GM18505 (cell line): ENCODE measurements around the gene EFCC1.

Source experiments
- ATAC-seq: cut with Tn5 transposase; IDR thresholded peaks from one replicate; pipeline ENCODE4 v1.9.1; 2021; ENCODE audit not compliant: unreplicated experiment
- POLR2A ChIP-seq: IDR thresholded peaks from 4 replicates; pipeline ENCODE4 v1.6.1; 2011; ENCODE audit warnings: borderline replicate concordance; ENCODE audit not compliant: insufficient read depth, insufficient read length; ENCODE audit errors: extremely low read depth

Gene EFCC1, protein sequence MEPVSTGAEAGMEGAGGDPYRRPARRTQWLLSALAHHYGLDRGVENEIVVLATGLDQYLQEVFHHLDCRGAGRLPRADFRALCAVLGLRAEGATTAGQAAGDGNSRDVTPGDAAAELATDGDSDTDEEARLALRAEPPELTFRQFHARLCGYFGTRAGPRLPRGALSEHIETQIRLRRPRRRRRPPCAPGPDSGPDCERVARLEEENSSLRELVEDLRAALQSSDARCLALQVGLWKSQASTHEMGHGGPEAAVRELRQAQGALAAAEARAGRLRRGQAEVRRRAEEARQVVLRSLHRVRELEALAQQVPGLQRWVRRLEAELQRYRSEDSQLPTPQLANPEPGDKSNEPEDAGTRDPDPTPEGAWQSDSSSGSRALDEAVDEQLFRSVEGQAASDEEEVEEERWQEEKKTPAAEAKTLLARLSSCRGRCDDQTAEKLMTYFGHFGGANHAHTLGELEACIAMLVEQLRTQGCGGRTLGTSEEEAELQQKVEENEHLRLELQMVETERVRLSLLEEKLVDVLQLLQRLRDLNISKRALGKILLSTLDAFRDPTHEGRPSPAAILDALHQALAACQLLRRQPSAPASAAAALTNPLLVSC

DNA sequence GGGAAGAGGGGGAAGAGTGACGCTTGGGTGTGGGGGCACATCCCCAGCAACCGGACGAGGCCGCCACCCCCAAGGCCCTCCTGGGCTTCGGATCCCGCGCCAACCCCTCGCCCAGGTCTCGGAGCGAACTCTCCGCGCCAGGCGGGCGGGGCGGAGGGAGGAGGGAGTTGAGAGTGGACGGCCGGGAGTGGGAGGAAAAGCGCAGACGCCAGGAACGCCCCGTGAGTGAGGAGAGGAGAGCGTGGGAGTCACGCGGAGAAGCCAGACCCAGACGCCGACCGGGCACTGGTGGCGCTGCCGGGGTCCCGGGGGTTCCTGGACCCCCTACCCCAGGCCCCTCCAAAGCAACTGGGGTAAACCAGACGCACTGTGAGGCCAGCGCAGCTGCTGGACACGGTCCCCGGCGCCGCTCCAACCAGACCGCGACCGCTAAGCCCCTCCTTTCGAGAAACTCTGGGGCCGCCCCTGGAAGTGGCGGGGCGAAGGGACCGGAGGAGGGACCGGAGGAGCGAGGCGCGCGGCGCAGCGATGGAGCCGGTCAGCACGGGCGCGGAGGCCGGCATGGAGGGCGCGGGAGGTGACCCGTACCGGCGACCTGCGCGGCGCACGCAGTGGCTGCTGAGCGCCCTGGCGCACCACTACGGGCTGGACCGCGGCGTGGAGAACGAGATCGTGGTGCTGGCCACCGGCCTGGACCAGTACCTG, at the start of gene EFCC1:
Gene EFCC1 (plus strand): TSS at position 204 of the 705 bp plus-strand sequence. CDS start 325 bp downstream, at position 529.
- no peak for ATAC-seq
- TF ChIP-seq POLR2A = no peak

GRCh38 chr3:128956440-128956839, 44.7 kb upstream of the EFCC1 start:
- no peak for ATAC-seq
- no peak for TF ChIP-seq POLR2A

GRCh38 chr3:128965280-128965679, 35.8 kb upstream of the EFCC1 start:
- no peak for TF ChIP-seq POLR2A

GRCh38 chr3:128965818-128966217, 35.3 kb upstream of the EFCC1 start:
- no peak for ATAC-seq
- no peak for TF ChIP-seq POLR2A

More at GRCh38 chr3:128965280-128965679, 35.8 kb upstream of the EFCC1 start:
- no peak for ATAC-seq

- no peak for ATAC-seq
- no peak for TF ChIP-seq POLR2A
Measured at GRCh38 chr3:128967748-128968355, 33.3 kb upstream of the EFCC1 start.

GRCh38 chr3:128969993-128970739, 30.9 kb upstream of the EFCC1 start:
- ATAC-seq = no peak

GRCh38 chr3:128970740-128971047, 30.4 kb upstream of the EFCC1 start:
- TF ChIP-seq POLR2A = no peak
- no peak for ATAC-seq

More at GRCh38 chr3:128969993-128970739, 30.9 kb upstream of the EFCC1 start:
- no peak for TF ChIP-seq POLR2A

DNA sequence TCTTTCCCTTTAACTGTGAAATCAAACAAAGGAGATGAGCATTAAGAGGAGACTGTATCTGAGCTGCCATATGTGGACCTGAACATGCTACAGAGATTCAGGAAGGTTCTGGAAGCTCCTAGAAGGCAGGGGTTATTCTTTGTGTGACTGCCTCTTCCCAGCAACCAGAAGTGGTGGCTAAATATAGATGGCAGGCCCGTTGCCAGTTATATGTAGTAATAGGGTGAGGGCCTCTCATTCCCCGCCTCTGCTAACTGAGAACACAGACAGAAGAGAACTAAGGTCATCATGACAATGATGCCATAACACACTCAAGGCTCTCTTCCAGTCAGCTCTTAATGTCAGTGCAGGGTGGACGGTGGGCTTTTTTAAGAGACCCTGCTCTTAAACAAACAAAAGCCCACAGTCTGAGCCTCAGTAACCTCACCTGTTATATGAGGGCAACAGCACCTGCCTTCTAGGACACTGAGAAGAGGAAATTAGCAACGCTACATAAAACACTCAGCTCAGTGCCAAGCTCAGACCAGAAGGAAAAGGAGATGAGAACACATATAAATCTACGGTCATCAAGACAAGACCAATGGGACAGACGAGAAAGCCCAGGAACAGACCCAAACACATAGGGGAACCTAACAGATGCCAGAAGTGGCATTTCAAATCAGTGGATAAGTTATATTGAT, 29.5 kb upstream of the EFCC1 start:
- TF ChIP-seq POLR2A = no peak
- ATAC-seq = no peak

DNA sequence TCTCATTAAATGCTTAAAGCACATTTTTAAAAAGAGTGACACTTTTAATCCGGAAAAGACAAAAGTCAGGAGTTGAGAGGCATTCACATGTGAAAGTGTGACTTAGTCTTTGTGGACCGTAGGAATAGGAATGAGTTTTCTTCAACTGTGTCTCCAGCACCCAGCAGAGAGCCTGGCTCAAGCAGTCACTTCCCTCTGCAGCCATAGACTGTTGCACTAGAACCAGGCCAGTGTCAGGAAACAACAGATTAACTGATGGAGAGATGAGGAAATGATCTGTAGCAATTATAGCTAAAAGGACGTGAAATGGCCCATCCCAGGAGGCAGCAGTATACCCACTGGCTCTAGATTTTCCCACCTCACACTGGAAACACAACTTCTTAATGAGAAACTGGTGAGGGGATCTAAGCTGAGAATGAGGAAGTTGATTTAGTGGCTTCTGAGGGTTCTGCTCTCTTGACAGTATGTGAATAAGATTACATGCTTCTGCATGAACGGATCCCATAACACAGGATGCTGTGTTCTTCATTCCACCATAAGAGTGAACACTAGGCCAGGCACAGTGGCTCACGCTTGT, 27.0 kb upstream of the EFCC1 start:
- no peak for TF ChIP-seq POLR2A
- ATAC-seq = no peak

DNA sequence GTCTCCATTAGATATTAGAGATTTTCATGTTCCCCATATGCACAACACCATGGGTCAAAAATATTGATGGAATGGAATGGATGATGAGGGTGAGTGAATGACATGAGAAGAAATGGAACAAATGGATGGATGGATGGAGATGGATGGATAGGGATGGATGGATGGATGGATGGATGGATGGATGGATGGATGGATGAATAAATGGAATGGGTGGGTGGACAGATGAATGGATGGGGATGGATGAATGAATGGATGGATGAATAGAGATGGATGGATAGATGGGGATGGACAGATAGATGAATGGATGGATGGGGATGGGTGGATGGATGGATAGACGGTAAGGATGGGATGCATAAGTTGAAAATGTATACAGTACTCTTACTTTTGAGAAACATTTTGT, 25.8 kb upstream of the EFCC1 start:
- no peak for TF ChIP-seq POLR2A
- no peak for ATAC-seq

GRCh38 chr3:128983293-128984069, 17.6 kb upstream of the EFCC1 start:
- ATAC-seq = no peak
- no peak for TF ChIP-seq POLR2A
